NCI-H69 (cell line): ENCODE data around the gene SCAMP3.
"Not testable (repeated sequence)": the region's sequence is repeated elsewhere in the genome, so short reads cannot be mapped to it uniquely, and the experiment has no call there.

ENCODE experiments used
- DNase-seq: peaks from one replicate; lab custom pipeline; 2025; lab: John Stamatoyannopoulos, UW

Gene SCAMP3

DNA sequence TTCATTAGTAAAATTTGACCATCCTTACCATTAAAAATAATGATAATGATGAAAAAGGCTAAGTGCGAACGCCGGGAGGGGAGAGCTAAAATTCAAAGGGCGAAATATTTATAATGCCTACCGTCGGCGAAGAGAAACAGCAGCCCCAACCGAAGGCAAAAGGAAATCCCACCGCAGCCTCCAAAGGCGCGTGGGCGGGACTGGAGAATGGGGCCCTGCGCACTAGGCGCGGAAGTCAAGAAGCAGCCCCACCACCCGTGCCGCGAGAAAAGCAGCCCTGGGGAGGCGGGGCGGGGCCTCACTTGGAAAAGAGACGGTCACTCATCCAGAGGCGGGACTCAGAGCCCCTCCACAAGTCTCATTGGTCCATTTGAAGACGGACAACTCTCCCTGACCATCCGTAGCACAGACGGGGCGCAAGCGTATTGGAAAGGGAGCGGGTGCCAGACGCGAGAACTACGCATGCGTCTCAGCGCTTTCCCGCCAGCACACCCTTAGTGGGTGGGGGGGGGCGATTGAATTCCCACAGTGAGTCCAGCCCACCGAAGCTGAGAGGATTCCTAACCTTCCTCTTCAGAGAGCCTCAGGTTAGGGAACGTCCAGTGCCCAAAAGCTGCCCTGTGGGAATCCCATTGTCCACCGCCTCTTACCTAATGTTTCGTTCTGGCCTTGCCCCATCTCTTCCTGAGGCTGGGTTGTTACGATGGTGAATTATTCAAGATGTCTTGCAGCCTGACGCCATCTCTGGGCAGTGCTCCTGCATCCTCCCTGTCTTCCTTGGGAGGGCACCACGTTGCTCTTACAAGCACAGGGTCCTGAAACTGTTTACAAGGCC, 34.7 kb downstream of the SCAMP3 start:
- DNase-seq: peak; percentile 100

DNA sequence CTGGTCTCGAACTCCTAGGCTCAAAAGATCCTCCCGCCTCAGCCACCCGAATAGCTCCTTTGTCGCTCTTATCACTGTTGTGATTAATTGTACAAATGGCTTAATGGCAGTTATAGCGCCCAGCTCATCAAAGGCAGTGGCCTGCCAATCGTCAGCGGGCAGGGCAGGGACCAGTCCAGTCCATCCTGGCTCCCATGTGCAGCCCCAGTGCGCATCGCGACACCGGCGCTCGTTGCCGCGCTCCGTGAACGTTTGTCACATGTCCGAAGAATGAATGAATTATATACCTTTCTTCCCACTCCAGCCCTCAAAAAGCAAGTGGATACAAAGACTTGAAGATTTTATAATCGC, 35.3 kb downstream of the SCAMP3 start:
- DNase-seq: peak; percentile 83

DNA sequence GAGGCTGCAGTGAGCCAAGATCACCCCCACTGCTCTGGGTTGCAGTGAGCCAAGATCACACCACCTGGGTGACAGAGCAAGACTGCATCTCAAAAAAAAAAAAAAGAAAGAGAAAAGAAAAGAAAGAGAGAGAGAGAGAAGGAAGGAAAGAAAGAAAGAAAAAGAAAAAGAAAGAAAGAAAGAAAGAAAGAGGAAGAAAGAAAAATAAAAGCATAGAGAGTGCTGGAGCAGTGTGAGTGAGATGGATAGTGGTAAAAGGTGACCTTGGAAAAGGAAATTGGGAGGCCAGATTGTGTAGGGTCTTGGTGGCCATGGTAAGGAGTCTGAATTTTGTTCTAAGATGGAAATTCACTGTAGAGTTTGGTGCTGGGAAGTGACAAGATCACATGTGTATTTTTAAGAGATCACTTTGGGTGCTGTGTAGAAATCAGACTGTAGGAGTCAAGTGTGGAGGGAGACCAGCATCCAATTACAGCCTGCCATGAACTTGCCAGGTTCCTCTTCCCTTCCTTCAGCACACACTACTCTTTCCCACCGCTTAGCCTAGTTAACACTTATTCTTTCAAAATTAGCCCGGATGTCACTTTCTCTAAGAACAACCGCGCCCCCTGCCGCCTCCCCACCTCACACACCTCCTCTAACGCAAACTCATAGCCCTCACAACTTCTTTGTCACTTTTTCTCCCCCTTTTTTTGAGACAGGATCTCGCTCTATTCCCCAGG, 35.8 kb downstream of the SCAMP3 start:
- peak; percentile 89 for DNase-seq

DNA sequence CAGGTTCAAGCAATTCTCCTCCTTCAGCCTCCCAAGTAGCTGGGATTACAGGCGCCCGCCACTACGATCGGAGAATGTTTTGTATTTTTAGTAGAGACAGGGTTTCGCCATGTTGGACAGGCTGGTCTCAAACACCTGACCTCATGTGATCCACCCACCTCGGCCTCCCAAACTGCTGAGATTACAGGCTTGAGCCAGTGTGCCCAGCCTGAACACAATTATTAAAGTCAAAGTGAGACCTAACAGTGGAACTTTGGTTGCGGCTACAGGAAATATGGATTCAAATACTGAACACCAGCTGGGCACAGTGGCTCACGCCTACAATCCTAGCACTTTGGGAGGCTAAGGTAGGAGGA, 36.8 kb downstream of the SCAMP3 start:
- DNase-seq: not testable (repeated sequence)

DNA sequence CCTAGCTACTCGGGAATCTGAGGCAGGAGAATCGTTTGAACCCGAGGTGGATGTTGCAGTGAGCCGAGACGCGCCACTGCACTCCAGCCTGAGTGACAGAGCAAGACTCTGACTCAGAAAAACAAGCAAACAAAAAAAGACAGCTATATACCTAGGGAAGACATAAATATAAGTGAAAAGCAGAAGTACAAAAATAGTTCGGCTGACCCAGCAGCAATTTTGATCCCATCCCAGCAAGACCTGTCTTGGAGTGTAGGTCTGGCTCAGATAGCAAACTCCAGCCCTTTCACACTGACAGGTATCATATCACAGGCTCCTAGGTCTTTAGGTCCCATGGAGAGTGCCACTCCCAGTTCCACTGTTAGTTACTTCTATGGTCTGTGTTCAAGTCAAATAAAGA, 39.1 kb downstream of the SCAMP3 start:
- no peak for DNase-seq

DNA sequence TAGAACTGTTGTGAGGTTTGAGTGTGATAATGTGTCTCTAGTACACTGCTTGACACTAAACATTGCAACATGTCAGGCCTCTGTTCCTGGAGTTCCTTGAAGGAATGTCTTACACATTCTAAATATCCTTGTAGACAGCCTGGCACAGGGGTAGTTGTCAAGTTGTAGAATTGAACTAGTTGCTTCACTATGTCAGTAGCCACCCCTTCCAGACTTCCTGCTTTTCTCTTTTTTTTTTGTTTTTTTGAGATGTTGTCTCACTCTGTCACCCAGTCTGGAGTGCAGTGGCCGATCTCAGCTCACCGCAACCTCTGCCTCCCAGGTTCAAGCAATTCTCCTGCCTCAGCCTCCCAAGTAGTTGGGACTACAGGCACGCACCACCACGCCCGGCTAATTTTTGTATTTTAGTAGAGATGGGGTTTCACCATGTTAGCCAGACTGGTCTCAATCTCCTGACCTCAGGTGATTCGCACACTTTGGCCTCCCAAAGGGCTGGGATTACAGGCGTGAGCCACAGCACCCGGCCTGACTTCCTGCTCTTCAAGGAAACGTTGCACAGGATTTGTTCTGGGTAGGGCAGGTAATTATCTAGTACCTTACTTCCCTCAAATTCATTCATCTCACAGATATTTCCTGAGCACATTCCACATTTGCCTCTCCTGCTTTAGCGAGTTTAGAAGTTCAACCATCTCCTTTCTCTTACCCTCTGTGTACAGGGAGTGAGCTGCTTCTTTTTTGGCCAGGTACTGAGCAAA, 41.8 kb downstream of the SCAMP3 start:
- DNase-seq: not testable (repeated sequence)

DNA sequence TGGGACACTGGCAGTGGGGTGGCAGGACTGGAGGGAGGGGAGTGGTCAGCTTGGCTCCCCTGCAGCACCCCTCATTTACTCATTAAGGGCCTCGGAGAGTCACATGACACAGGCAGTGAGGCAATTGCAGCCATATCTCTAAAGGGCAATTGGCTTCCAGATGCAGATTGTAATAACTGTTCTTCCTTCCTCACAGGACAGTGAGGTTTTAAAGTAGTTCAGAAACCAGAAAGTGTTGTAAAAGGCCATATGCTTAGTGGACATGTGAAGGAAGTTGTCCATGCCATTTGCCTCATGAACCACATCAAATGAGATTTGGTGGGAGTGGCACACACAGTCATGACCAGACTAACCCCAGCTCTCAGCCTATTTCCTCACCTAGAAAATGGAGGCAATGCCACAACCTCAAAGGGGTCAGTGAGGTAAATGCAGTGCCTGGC, 42.5 kb downstream of the SCAMP3 start:
- peak; percentile 66 for DNase-seq

DNA sequence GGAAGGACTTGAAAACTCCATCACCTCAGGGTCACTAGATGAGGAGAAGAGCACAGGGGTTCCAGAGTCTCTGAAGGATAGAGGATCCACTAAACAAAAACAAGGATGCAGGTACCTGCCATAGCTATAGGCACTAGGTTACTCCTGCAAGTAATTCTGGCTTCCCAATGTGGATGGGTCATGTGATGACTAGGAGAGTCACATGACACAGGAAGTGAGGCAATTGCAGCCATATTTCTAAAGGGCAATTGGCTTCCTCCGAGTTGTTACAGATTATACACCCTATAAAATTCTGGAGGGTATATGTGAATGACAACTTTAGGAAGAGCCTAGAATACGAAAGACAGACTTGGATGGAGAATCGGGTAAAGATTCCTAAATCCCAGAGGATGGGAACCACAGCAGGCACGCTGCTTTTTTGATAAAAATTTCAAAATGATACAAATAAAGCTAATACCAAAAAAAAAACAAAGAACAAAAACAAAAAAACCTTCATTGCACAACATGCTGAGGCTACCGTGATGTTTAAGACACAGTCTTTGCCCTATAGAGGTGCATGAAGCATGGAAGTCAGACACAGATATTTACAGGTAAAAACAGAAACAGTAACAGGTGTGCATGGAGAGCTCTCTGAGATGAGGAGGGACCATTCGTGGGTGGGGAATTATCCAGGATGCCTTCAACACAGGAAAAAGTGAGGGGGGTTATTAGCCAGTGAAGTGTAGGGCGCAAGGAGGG, 43.1 kb downstream of the SCAMP3 start:
- DNase-seq: peak; percentile 80

DNA sequence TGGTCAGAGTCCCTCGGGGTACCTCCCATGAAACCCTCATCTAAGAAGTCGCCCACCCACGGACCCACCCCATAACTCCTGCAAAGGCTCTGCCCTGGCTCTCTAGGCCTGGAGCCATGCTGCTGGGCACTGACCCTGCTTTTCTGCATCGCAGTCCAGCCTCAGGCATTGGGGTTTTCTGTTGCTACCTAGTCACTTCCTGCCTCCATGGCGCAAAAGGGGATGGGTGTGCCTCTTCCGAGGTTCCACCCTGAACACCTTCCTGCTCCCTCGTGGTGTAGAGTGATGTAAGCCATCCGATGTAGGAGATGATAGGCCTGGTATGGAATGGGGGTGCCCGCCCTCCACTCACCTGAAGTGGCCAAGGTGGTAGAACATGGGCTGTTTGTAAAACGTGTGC, 47.5 kb downstream of the SCAMP3 start:
- not testable (repeated sequence) for DNase-seq

DNA sequence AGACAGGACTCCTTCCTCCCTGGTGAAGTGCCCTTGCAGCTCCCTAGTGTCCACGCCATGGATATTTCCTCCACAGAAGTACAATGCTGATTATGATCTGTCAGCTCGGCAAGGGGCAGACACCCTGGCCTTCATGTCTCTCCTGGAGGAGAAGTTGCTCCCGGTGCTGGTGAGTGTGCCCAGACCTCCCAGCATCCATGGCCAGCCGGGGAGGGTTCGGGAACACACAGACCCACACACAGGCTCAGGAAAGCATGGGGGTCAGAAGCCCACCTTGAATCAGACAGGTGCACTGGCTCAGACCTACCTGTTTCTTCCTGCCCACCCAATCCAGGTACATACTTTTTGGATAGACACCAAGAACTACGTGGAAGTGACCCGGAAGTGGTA, 50.1 kb downstream of the SCAMP3 start:
- DNase-seq: not testable (repeated sequence)

DNA sequence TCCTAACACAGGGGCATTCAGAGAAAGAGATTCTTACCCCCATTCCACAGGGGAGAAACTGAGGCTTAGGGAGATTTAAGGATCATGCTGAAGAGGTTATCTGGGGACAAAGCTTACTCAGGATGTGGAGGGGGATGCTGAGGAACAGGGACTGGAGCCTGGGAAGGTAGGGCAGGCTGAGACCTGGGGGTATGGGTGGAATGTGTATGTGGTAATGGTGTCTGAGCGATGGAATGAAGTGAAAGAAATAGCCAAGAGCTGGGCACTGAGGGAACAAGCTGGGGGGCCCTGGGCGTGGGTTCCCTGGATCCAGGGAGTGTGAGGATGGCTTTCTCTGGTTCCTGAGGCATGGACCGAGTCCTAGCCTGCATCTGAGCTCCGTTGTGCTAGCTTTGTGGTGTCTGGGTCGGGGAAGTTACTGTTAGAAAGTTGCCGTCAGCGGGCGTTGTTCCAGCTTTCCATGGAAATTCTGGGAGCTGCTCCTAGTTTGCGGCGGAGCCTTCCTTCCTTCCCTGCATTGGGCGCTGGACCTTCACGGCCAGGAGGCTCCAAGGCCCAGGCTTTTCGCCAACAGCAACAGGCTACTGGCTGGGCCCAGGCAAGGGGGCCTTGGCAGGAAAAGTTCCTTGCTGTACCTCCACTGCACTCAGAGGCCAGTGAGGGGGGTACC, 50.6 kb downstream of the SCAMP3 start:
- not testable (repeated sequence) for DNase-seq

DNA sequence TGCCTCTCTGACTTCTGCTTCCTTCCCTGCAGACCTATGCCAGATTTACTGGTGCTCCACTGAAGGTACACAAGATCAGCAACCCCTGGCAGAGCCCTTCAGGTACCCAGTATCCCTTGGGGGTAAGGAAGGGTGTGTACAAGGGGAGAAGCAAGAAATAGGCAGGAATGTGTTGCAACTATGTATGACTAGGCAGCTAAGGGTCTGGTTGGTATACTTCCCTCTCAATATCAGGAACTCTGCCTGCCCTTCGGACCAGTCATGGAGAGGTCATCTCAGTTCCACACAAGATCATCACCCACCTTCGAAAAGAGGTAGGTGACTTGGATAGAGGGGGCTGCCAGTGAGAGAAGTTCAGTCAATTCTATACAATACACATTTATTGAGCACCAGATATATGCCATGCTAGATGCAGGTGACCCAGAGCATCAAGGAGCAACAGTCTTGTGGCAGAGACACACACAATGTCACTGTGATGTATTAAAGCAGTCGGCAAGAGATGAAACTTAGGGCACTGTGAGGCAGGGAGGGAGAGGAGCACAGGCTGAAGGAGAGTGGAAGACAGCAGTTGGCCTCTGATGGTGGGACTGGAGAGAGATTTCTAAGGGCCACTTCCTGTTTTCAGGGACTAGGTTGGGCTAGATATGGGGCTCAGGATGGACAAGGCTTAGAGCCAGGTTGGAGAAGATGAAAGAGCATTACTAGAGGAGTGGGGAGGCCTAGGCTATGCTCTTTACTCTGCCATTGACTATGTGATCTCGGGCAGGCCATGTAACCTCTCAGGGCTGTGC, 51.7 kb downstream of the SCAMP3 start:
- no peak for DNase-seq

DNA sequence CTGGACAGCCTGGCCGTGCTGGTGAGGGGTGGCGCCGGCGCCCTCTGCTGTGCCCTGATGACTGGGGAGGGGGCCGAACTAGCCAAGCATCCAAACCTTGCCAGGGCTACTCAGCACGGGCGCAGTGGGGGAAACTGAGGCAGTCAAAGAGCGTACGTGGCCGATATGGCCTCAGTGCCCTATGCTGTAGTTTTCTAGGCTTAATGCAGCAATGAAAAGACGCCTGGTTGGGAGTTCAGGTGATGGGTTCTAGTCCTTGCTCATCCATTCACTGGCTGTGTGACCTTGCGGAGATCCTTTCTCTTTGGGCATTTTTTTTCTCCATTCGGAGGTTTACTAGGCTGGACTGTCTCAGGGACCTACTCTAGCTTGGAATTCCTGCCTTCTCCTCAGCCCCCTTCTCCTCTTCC, 52.8 kb downstream of the SCAMP3 start:
- no peak for DNase-seq

DNA sequence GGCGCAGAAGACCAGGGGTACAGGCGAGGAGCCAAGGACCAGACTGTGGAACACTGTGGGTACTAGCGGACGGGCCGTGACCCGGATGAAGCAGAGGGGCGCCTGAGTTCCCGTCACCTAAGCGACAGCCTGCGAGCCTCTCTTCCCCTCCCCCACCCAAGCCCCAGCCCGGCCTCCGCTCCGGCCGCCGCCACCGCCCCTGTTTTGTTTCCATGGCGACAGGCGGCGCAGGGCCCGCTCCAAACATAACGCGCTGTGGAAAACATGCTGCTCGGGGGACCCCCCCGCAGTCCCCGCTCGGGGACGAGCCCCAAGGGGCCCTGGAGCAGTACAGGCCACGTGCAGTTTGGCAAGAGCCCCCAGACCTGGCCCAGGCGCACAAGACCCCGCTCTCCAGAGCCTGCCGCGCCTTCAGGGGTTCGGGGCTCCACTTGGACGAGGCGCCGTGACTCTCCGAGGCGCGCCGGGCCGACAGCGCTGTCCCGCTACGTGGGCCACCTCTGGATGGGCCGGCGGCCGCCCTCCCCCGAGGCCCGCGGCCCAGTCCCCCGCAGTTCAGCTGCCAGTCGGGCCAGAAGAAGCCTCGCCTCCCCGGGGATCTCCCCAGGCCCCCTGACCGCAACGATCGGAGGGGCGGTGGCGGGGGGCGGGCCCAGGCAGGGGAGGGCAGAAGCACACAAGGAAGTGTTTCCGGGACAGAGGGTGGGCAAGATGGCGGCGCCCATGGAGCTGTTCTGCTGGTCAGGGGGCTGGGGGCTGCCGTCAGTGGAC, 53.4 kb downstream of the SCAMP3 start, which contains the start of gene MTX1:
MTX1 (plus strand) TSS at position 155 of the 771 bp plus-strand sequence; CDS start at position 265, 110 bp downstream.
- peak; percentile 96 for DNase-seq

DNA sequence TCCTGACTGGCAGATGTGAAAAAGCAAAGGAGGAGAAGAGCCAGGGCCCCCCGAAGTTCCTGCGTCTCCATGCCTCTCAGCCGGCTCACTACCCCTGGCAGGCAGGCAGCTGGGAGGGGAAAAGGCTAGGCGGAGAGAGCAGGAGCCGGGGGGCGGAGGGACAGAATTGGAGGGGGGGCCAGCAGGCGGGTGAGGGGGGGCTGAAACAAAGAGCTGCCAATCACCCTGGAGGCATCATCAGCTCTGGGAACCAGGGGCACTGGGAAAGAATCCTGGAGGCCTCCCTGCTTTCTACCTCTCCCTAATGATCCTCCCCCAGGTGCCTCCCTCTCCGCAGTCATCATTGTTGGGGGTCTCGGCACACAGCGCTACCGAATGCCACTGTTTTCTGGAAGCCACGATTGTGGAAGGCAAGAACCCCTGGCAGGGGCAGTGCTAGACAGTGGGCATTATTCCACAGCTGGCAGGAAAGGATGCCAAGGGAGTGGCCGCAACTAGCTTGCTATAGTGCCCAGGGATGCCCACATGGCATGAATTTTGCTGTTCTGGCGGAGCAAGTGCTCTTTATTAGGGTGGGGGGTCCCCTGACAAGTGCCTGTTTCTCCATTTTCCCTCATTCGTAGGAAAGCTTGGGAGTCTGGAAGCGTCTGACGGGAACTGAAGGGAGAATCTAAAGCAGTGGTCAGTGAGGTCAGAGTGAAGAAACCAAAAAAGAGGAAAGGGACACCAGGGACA, 54.2 kb downstream of the SCAMP3 start, which contains the start of gene THBS3:
THBS3 (minus strand) TSS at position 92 of the 735 bp plus-strand sequence; CDS start at position 71, 21 bp downstream.
- DNase-seq: peak; percentile 90

DNA sequence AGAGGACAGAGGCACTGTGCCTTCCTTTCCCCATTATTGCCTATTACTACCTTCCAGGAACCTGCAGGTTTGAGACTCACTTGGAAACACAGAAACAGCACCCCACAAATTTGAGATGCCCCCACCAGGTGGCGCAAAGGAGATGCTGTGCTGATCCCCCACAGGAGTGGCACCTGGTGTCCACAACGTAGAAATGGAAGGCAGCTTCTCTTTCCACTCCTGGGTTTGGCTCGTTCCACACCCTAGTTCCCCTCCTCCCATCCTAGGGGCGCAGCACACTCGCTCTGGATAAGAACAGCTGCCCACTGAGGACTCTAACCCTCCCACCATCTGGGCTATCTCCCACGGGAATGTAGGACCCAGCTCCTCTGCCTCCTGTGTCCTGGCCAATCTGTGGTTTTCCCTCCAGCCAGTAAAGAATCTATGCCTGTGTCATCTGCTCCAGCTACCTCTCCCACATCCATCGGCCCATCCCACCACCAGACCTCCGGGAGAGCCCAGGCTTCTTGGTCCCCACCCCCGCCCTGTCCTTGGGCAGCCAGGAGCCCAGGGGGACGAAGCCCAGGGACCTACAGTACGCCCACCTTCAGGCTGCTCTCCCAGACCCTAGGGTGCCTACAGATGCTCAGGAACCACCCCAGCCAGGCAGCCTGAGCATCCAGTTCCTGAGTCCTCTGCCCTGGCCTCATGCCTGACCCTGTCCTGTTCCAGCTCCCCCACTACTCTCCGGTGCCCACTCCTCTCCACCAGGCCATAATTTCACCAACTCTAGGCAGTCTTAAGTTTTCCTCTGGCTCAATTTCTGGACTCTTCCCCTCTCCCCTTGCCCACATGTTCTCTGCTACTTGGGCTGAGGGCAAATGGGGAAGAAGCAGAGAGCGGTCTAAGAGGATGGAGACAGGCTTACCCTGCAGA, 55.0 kb downstream of the SCAMP3 start:
- DNase-seq: peak; percentile 92
